Activated CD8-positive, alpha-beta T cell treated with anti-CD3 and anti-CD28 coated beads, Interleukin-2, amount 10 ng/mL, durations not matched to agents 7 days and 5 days (primary cell): ENCODE data around the gene TPM1. TPM values are rescaled to one million over a fixed set of nuclear protein-coding genes. Genes with fewer than 3 reads are reported as not detected.
"Not testable (repeated sequence)": the region's sequence is repeated elsewhere in the genome, so short reads cannot be mapped to it uniquely, and the experiment has no call there.

Experiments
- ATAC-seq: fragments of 150-1000 bp; cut with Tn5 transposase; one replicate; pipeline ENCODE4 v1.10.0; 2021; ENCODE audit warnings: moderate library complexity
- CTCF ChIA-PET: fragments of 350-600 bp; sonication (Branson Sonifier 250); formaldehyde crosslinking; loops from one replicate; lab custom pipeline; 2021; ENCODE audit warnings: antibody characterized with exemption; lab: Charles Lee
- POLR2A ChIA-PET: fragments of 350-600 bp; sonication (Branson Sonifier 250); formaldehyde crosslinking; loops from one replicate; lab custom pipeline; 2021; ENCODE audit warnings: antibody characterized with exemption; lab: Charles Lee
- DNase-seq: peaks from one replicate; pipeline ENCODE4 v3.0.0-alpha.2; 2020
- H3K27ac Mint-ChIP-seq: one replicate; pipeline ENCODE4 v1.8.0; 2021; ENCODE audit warnings: mild to moderate bottlenecking, mixed read lengths
- H3K27me3 Mint-ChIP-seq: one replicate; pipeline ENCODE4 v1.8.0; 2021; ENCODE audit warnings: low read depth, mixed read lengths
- H3K36me3 Mint-ChIP-seq: one replicate; pipeline ENCODE4 v1.8.0; 2021; ENCODE audit warnings: low read depth, mixed read lengths
- H3K4me1 Mint-ChIP-seq: one replicate; pipeline ENCODE4 v1.8.0; 2021; ENCODE audit warnings: low read depth, mixed read lengths
- H3K4me3 Mint-ChIP-seq: one replicate; pipeline ENCODE4 v1.8.0; 2021; ENCODE audit warnings: mild to moderate bottlenecking, mixed read lengths
- H3K9me3 Mint-ChIP-seq: one replicate; pipeline ENCODE4 v1.8.0; 2022; ENCODE audit warnings: mixed read lengths; ENCODE audit not compliant: insufficient read depth
- total RNA-seq, 2 experiments: library from RNA; stranded (reverse); gene quantifications; one replicate each; pipeline ENCODE4 v1.2.3, GENCODE V29; 2021

TPM1 gene
- 1 to 10 TPM; 7.4 to 7.8 TPM for total RNA-seq

- Mint-ChIP-seq H3K4me1 (peaks cover 6% of the 10 kb centered on the region), H3K9me3 (no peaks in the 10 kb centered on the region), H3K27ac (no peak within 1 kb of the TSS), H3K4me3 (peak within 1 kb of the TSS; percentile 42), H3K27me3 (peaks cover 82% of the 10 kb centered on the region), H3K36me3 (no peaks in the 10 kb centered on the region)
- peak; percentile 43 for ATAC-seq
- ChIA-PET CTCF (no interaction called here), POLR2A (no interaction called here)
- no peak for DNase-seq
These were observed at the start of gene TPM1 for GRCh38 chr15:63041974-63042876. TSS of gene TPM1 (plus strand) at chr15:63042747. CDS start at chr15:63042830, 83 bp downstream.

- H3K4me3 Mint-ChIP-seq = no peak overlapping the region
- H3K27me3 Mint-ChIP-seq = peaks cover 9% of the 10 kb centered on the region
- ChIA-PET POLR2A (no interaction called here), CTCF (no interaction called here)
- no peaks in the 10 kb centered on the region for H3K9me3 Mint-ChIP-seq
- no peak for ATAC-seq
- H3K36me3 Mint-ChIP-seq = no peaks in the 10 kb centered on the region
- no peaks in the 10 kb centered on the region for H3K4me1 Mint-ChIP-seq
- no peak overlapping the region for H3K27ac Mint-ChIP-seq
- no peak for DNase-seq
These were observed 49.5 kb upstream of the TPM1 start for GRCh38 chr15:62993066-62993465.

- H3K27ac Mint-ChIP-seq, H3K9me3 Mint-ChIP-seq, H3K27me3 Mint-ChIP-seq, DNase-seq, POLR2A ChIA-PET, H3K4me1 Mint-ChIP-seq, H3K36me3 Mint-ChIP-seq, H3K4me3 Mint-ChIP-seq, CTCF ChIA-PET, ATAC-seq: not testable (repeated sequence)
These were observed 48.9 kb upstream of the TPM1 start for GRCh38 chr15:62993632-62994031.

- Mint-ChIP-seq H3K9me3 (no peaks in the 10 kb centered on the region), H3K4me1 (no peaks in the 10 kb centered on the region), H3K27me3 (peaks cover 12% of the 10 kb centered on the region), H3K4me3 (no peak overlapping the region), H3K36me3 (no peaks in the 10 kb centered on the region), H3K27ac (no peak overlapping the region)
- ChIA-PET POLR2A (no interaction called here), CTCF (no interaction called here)
- ATAC-seq (no peak), DNase-seq (no peak)
These were observed 48.1 kb upstream of the TPM1 start for GRCh38 chr15:62994439-62994838.

GRCh38 chr15:62994975-62995681 is 47.4 kb upstream of the TPM1 start:
- DNase-seq (no peak), ATAC-seq (no peak)
- ChIA-PET CTCF (no interaction called here), POLR2A (no interaction called here)
- no peaks in the 10 kb centered on the region for H3K4me1 Mint-ChIP-seq
- no peak overlapping the region for H3K4me3 Mint-ChIP-seq
- no peaks in the 10 kb centered on the region for H3K9me3 Mint-ChIP-seq
- H3K36me3 Mint-ChIP-seq = no peaks in the 10 kb centered on the region
- peaks cover 12% of the 10 kb centered on the region for H3K27me3 Mint-ChIP-seq
- no peak overlapping the region for H3K27ac Mint-ChIP-seq

GRCh38 chr15:62997441-62997840 is 45.1 kb upstream of the TPM1 start:
- CTCF ChIA-PET = no interaction called here
- Mint-ChIP-seq H3K36me3 (no peaks in the 10 kb centered on the region), H3K4me1 (no peaks in the 10 kb centered on the region), H3K27me3 (peaks cover 13% of the 10 kb centered on the region), H3K9me3 (no peaks in the 10 kb centered on the region), H3K27ac (no peak overlapping the region), H3K4me3 (no peak overlapping the region)
- POLR2A ChIA-PET = no interaction called here
- ATAC-seq = no peak
- no peak for DNase-seq

GRCh38 chr15:62998262-62998890 is 44.2 kb upstream of the TPM1 start:
- no peak for DNase-seq
- ChIA-PET CTCF (interaction anchor here (1.0 kb wide), 1 partner anchor 9 kb away, joined by 3 read pairs; no protein-coding TSS in a partner anchor), POLR2A (no interaction called here)
- no peaks in the 10 kb centered on the region for H3K36me3 Mint-ChIP-seq
- peaks cover 8% of the 10 kb centered on the region for H3K27me3 Mint-ChIP-seq
- no peaks in the 10 kb centered on the region for H3K4me1 Mint-ChIP-seq
- no peak overlapping the region for H3K4me3 Mint-ChIP-seq
- H3K9me3 Mint-ChIP-seq = no peaks in the 10 kb centered on the region
- no peak overlapping the region for H3K27ac Mint-ChIP-seq
- no peak for ATAC-seq

- CTCF ChIA-PET = no interaction called here
- H3K27ac Mint-ChIP-seq = no peak overlapping the region
- ATAC-seq = no peak
- DNase-seq = no peak
- peaks cover 8% of the 10 kb centered on the region for H3K27me3 Mint-ChIP-seq
- H3K4me1 Mint-ChIP-seq = no peaks in the 10 kb centered on the region
- H3K36me3 Mint-ChIP-seq = no peaks in the 10 kb centered on the region
- POLR2A ChIA-PET = no interaction called here
- no peak overlapping the region for H3K4me3 Mint-ChIP-seq
- no peaks in the 10 kb centered on the region for H3K9me3 Mint-ChIP-seq
These were observed 43.4 kb upstream of the TPM1 start for GRCh38 chr15:62999178-62999577.

- peaks cover 8% of the 10 kb centered on the region for H3K27me3 Mint-ChIP-seq
- no peaks in the 10 kb centered on the region for H3K36me3 Mint-ChIP-seq
- H3K4me1 Mint-ChIP-seq = no peaks in the 10 kb centered on the region
- ATAC-seq (no peak), DNase-seq (no peak)
- ChIA-PET CTCF (no interaction called here), POLR2A (interaction anchor here (0.5 kb wide), 1 partner anchor 293 kb away, joined by 3 read pairs; no protein-coding TSS in a partner anchor)
- no peak overlapping the region for H3K4me3 Mint-ChIP-seq
- H3K27ac Mint-ChIP-seq = no peak overlapping the region
- no peaks in the 10 kb centered on the region for H3K9me3 Mint-ChIP-seq
These were observed 42.5 kb upstream of the TPM1 start for GRCh38 chr15:62999923-63000561.

- peaks cover 8% of the 10 kb centered on the region for H3K27me3 Mint-ChIP-seq
- no peak overlapping the region for H3K4me3 Mint-ChIP-seq
- POLR2A ChIA-PET = interaction anchor here (0.5 kb wide), 1 partner anchor 293 kb away, joined by 3 read pairs; no protein-coding TSS in a partner anchor
- no peaks in the 10 kb centered on the region for H3K9me3 Mint-ChIP-seq
- no peak for DNase-seq
- CTCF ChIA-PET = no interaction called here
- H3K36me3 Mint-ChIP-seq = no peaks in the 10 kb centered on the region
- no peaks in the 10 kb centered on the region for H3K4me1 Mint-ChIP-seq
- no peak for ATAC-seq
- no peak overlapping the region for H3K27ac Mint-ChIP-seq
These were observed 41.8 kb upstream of the TPM1 start for GRCh38 chr15:63000706-63001105.

- H3K4me1 Mint-ChIP-seq = no peaks in the 10 kb centered on the region
- CTCF ChIA-PET = no interaction called here
These were observed 38.3 kb upstream of the TPM1 start for GRCh38 chr15:63004211-63004610.

More at GRCh38 chr15:63004211-63004610, 38.3 kb upstream of the TPM1 start:
- POLR2A ChIA-PET = no interaction called here
- Mint-ChIP-seq H3K27ac (no peak overlapping the region), H3K36me3 (no peaks in the 10 kb centered on the region), H3K9me3 (no peaks in the 10 kb centered on the region), H3K27me3 (peaks cover 6% of the 10 kb centered on the region), H3K4me3 (no peak overlapping the region)
- ATAC-seq (no peak), DNase-seq (no peak)
